Loucy (cell line): ENCODE measurements around the gene XDH.

Experiments
- CTCF ChIP-seq: fragments of 200-600 bp; sonication (generic); conservative IDR thresholded peaks from 2 replicates; pipeline ENCODE4 v1.5.1; 2014; ENCODE audit warnings: mild to moderate bottlenecking, antibody characterized with exemption, low read length
- EZH2phosphoT487 ChIP-seq: fragments of 200-600 bp; IDR thresholded peaks from 2 replicates; pipeline ENCODE4 v1.6.1; 2018; ENCODE audit warnings: antibody characterized with exemption, mild to moderate bottlenecking, moderate library complexity, borderline replicate concordance

- TF ChIP-seq CTCF (no peak), EZH2phosphoT487 (no peak)
Observed at GRCh38 chr2:31404302-31404701, 10.2 kb downstream of the XDH start.
